GM18507 (cell line): ENCODE data around the gene ZBTB34.
A peak's percentile ranks its signal among the peaks of the same experiment; 100 is the strongest.
"Not testable (repeated sequence)": the region's sequence is repeated elsewhere in the genome, so short reads cannot be mapped to it uniquely, and the experiment has no call there.

ENCODE experiments used
- DNase-seq: peaks from one replicate; pipeline ENCODE4 v3.0.0; 2011; ENCODE audit warnings: low read depth; ENCODE audit not compliant: insufficient read length; ENCODE audit errors: extremely low spot score
- FAIRE-seq: peaks from 2 replicates; lab custom pipeline; 2011; peaks lifted over from hg19 to GRCh38; lab: Jason Lieb, UNC

Gene ZBTB34, protein sequence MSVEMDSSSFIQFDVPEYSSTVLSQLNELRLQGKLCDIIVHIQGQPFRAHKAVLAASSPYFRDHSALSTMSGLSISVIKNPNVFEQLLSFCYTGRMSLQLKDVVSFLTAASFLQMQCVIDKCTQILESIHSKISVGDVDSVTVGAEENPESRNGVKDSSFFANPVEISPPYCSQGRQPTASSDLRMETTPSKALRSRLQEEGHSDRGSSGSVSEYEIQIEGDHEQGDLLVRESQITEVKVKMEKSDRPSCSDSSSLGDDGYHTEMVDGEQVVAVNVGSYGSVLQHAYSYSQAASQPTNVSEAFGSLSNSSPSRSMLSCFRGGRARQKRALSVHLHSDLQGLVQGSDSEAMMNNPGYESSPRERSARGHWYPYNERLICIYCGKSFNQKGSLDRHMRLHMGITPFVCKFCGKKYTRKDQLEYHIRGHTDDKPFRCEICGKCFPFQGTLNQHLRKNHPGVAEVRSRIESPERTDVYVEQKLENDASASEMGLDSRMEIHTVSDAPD

GRCh38 chr9:126860077-126860756 is at the start of gene ZBTB34:
TSS of gene ZBTB34 (plus strand) at chr9:126860639. CDS start at chr9:126879400, 18,761 bp downstream.
- FAIRE-seq (no peak), DNase-seq (peak; percentile 56)

DNA sequence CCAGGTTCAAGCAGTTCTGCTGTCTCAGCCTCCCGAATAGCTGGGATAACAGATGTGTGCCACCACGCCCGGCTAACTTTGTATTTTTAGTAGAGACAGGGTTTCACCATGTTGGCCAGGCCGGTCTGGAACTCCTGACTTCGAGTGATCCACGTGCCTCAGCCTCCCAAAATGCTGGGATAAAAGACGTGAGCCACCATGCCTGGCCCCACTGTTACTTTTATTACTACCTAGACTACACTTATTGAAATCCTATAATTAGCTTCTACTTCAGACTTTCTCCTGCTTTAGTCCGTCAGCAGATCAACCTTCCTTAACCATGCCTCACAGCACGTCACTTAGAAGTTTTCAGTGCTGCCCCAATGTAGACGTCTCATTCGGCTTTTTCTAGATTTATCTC is 47.4 kb upstream of the ZBTB34 start:
- DNase-seq = no peak

GRCh38 chr9:126814091-126814490 is 46.3 kb upstream of the ZBTB34 start:
- FAIRE-seq (no peak), DNase-seq (no peak)

More for the DNA sequence above, 47.4 kb upstream of the ZBTB34 start:
- FAIRE-seq = no peak

GRCh38 chr9:126817615-126818014 is 42.8 kb upstream of the ZBTB34 start:
- not testable (repeated sequence) for FAIRE-seq

GRCh38 chr9:126818482-126818881 is 42.0 kb upstream of the ZBTB34 start:
- no peak for DNase-seq
- FAIRE-seq = no peak

More at GRCh38 chr9:126817615-126818014, 42.8 kb upstream of the ZBTB34 start:
- not testable (repeated sequence) for DNase-seq

- DNase-seq (no peak), FAIRE-seq (no peak)
These were observed 41.0 kb upstream of the ZBTB34 start for GRCh38 chr9:126819482-126819881.

GRCh38 chr9:126822278-126822677 is 38.2 kb upstream of the ZBTB34 start:
- no peak for DNase-seq
- FAIRE-seq = no peak

DNA sequence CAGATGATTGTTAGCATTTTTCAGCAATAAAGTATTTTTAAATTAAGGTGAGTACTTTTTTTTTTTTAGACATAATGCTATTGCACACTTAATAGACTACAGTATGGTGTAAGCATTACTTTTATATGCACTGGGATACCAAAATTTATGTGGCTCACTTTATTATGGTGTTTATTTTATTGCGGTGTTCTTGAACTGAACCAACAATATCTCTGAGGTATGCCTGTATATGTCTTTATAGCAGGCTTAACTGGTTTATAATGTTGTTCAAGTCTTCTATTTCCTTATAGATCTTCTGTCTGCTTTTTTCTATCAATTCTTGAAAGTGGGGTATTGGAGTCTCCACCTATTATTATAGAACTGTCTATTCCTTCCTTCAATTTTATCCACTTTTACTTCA is 37.6 kb upstream of the ZBTB34 start:
- no peak for FAIRE-seq

GRCh38 chr9:126824052-126824451 is 36.4 kb upstream of the ZBTB34 start:
- not testable (repeated sequence) for FAIRE-seq, DNase-seq

More for the DNA sequence above, 37.6 kb upstream of the ZBTB34 start:
- no peak for DNase-seq

- DNase-seq = no peak
- no peak for FAIRE-seq
These were observed 33.2 kb upstream of the ZBTB34 start for GRCh38 chr9:126827227-126827626.

DNA sequence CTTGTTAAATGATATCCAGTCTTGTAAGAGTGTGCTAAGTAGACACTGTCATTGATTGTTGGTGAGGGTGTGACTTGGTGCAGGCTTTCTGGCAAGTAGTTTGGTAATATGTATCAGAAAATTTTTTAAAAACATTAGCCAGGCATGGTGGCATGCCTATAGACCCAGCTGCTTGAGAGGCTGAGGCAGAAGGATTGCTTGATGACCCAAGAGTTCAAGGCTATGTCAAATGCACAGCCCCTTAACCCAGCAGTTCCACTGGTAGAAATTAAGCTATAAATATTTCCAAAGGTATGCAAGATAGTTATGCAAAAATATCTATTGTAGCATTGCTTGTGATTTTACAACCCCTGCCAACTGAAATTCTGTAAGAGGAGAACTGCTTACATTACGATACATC is 31.4 kb upstream of the ZBTB34 start:
- DNase-seq = no peak
- FAIRE-seq = no peak

- FAIRE-seq = no peak
These were observed 29.6 kb upstream of the ZBTB34 start for GRCh38 chr9:126830827-126831226.

GRCh38 chr9:126832440-126832839 is 28.0 kb upstream of the ZBTB34 start:
- FAIRE-seq = no peak
- no peak for DNase-seq

More at GRCh38 chr9:126830827-126831226, 29.6 kb upstream of the ZBTB34 start:
- DNase-seq = no peak

- DNase-seq (no peak), FAIRE-seq (no peak)
These were observed 27.4 kb upstream of the ZBTB34 start for GRCh38 chr9:126833020-126833419.

DNA sequence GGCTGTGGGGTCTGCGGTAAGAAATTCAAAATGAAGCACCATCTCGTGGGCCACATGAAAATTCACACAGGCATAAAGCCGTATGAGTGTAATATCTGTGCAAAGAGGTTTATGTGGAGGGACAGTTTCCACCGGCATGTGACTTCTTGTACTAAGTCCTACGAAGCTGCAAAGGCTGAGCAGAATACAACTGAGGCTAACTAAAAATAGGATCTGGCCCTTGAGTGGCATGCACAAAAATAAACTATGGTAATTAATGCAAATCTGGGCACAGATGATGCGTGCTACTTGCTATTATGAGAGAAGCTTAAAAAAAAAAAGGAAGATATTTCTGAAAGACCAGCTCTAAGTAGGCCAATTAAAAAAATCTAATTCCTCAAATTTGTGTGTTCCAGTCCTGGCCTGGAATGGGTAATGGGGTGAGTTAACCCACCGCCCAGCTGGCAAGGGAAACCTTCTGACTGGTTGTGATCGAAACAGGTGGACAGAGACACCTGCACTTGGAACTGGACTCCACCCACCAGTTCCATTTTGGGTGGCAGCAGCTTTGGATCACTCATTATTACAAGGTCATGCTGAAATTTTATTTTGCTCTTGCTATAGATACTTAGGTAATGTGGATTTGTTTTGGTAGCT is 26.6 kb upstream of the ZBTB34 start:
- FAIRE-seq (no peak), DNase-seq (no peak)

DNA sequence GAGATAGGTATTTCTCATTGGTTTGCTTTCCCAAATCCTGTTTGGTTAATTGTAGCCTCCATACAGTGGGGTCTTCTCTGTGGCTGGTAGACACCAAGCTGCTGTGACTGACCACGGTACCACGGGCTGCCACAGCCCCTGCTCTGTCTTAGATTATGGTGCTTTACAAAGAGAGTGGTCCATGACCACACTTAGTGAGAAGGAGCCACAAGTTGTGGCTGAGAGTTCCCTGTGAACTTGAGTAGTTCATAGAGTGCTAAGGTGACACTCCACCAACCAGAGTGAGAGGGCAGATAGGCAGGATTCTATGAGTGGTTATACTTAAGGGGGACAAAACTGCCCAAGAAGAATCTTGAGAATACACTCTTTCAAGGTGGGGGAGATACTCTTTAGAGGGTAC is 25.8 kb upstream of the ZBTB34 start:
- FAIRE-seq (no peak), DNase-seq (no peak)

GRCh38 chr9:126836216-126836615 is 24.2 kb upstream of the ZBTB34 start:
- DNase-seq = no peak
- peak; percentile 15 for FAIRE-seq

GRCh38 chr9:126838055-126838811 is 22.2 kb upstream of the ZBTB34 start:
- DNase-seq (no peak), FAIRE-seq (no peak)

GRCh38 chr9:126838895-126839294 is 21.5 kb upstream of the ZBTB34 start:
- FAIRE-seq (peak; percentile 65), DNase-seq (no peak)
